Muscle layer of duodenum (tissue), 2 donors: ENCODE data around the gene ELP2.
"Not testable (repeated sequence)": the region's sequence is repeated elsewhere in the genome, so short reads cannot be mapped to it uniquely, and the experiment has no call there.

Experiments
- H3K27ac ChIP-seq: one replicate; pipeline ENCODE4 v1.7.0; 2013; ENCODE audit warnings: mild to moderate bottlenecking, low read length
- H3K27me3 ChIP-seq: one replicate; pipeline ENCODE4 v1.7.0; 2013; ENCODE audit warnings: low read depth, mild to moderate bottlenecking, control low read depth, low read length
- H3K36me3 ChIP-seq, 2 donors: one replicate each; pipeline ENCODE4 v1.7.0; 2013; ENCODE audit warnings: low read length in 2 of 2, control low read depth in 1 of 2, mild to moderate bottlenecking in 1 of 2; ENCODE audit not compliant: insufficient read depth in 2 of 2, control insufficient read depth in 1 of 2
- H3K4me1 ChIP-seq, 2 donors: one replicate each; pipeline ENCODE4 v1.7.0; 2013; ENCODE audit warnings: low read length in 2 of 2, mild to moderate bottlenecking in 2 of 2, control low read depth in 1 of 2, moderate library complexity in 1 of 2; ENCODE audit not compliant: insufficient read depth in 2 of 2, control insufficient read depth in 1 of 2
- H3K4me3 ChIP-seq, 2 donors: one replicate each; pipeline ENCODE4 v1.7.0; 2013; ENCODE audit warnings: low read length in 2 of 2, low read depth in 1 of 2, mild to moderate bottlenecking in 1 of 2
- H3K9me3 ChIP-seq, 2 donors: one replicate each; pipeline ENCODE4 v1.7.0; 2013; ENCODE audit warnings: low read length in 2 of 2, control low read depth in 1 of 2, mild to moderate bottlenecking in 1 of 2; ENCODE audit not compliant: control insufficient read depth in 1 of 2
- donor health status: healthy.

Gene ELP2, protein sequence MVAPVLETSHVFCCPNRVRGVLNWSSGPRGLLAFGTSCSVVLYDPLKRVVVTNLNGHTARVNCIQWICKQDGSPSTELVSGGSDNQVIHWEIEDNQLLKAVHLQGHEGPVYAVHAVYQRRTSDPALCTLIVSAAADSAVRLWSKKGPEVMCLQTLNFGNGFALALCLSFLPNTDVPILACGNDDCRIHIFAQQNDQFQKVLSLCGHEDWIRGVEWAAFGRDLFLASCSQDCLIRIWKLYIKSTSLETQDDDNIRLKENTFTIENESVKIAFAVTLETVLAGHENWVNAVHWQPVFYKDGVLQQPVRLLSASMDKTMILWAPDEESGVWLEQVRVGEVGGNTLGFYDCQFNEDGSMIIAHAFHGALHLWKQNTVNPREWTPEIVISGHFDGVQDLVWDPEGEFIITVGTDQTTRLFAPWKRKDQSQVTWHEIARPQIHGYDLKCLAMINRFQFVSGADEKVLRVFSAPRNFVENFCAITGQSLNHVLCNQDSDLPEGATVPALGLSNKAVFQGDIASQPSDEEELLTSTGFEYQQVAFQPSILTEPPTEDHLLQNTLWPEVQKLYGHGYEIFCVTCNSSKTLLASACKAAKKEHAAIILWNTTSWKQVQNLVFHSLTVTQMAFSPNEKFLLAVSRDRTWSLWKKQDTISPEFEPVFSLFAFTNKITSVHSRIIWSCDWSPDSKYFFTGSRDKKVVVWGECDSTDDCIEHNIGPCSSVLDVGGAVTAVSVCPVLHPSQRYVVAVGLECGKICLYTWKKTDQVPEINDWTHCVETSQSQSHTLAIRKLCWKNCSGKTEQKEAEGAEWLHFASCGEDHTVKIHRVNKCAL

DNA sequence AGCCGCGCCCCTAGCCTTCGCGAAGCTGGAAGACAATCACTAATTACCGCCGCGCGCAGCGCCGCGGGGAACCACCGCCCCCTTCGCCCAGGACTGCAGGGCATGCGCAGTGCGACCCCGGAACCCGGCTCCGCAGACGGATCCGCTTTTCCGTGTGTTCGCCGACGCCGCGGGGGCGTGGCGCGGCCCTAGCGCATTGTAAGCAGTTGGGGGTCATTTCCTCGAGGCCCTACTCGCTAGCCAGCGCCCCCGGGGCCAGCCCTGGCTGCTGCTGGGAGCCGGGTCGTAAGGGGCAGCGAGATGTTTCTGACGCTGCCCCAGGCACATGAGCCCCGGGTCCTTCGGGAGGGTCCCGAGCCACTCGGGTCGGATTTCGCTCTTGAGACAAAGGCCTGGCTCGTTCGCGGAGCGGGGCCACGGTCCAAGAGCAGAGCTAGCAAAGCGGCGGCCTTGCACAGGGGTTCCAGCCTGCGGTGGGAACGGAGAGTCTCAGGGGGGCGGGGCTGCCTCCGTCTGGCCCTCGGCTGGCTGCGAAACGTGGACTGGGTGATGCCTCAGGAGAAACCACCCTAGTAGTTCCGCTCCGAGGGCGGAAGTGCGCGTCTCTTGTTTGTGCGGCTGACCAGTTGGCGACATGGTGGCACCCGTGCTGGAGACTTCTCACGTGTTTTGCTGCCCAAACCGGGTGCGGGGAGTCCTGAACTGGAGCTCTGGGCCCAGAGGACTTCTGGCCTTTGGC is at the start of gene ELP2, which contains the start of gene SLC39A6:
TSS of gene ELP2 (plus strand) at position 600 of the 739 bp plus-strand sequence. CDS start at position 635, 35 bp downstream.
TSS of gene SLC39A6 (minus strand) at position 41 of the 739 bp plus-strand sequence. CDS start 2,333 bp downstream, outside the sequence.
- peak within 1 kb of the TSS; percentile 78 to 100 for H3K4me3 ChIP-seq
- peaks cover 18 to 31% of the 10 kb centered on the region in 2 donors for H3K4me1 ChIP-seq
- no peaks in the 10 kb centered on the region for H3K9me3 ChIP-seq
- H3K36me3 ChIP-seq = peaks cover 4 to 7% of the 10 kb centered on the region in 2 donors
- H3K27ac ChIP-seq = peak within 1 kb of the TSS; percentile 96
- no peaks in the 10 kb centered on the region for H3K27me3 ChIP-seq

DNA sequence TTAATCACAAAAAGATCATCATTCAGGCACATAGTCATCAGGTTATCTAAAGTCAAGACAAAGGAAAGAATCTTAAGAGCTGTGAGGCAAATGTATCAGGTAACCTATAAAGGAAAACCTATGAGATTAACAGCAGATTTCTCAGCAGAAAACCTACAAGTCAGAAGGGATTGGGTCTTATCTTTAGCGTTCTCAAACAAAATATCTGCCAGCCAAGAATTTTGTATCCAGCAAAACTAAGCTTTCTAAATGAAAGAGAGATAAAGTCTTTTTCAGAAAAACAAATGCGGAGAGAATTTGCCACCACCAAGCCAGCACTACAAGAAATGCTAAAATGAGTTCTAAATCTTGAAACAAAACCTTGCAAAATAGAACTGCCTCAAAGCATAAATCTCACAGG is 48.6 kb upstream of the ELP2 start:
- not testable (repeated sequence) for H3K4me1 ChIP-seq, H3K4me3 ChIP-seq, H3K27me3 ChIP-seq, H3K9me3 ChIP-seq, H3K36me3 ChIP-seq, H3K27ac ChIP-seq

GRCh38 chr18:36083729-36084128 is 46.0 kb upstream of the ELP2 start:
- Histone ChIP-seq H3K4me1 (no peaks in the 10 kb centered on the region), H3K9me3 (no peaks in the 10 kb centered on the region)

GRCh38 chr18:36085195-36085594 is 44.5 kb upstream of the ELP2 start:
- Histone ChIP-seq H3K9me3 (no peaks in the 10 kb centered on the region), H3K4me1 (no peaks in the 10 kb centered on the region), H3K27ac (no peak overlapping the region), H3K36me3 (no peaks in the 10 kb centered on the region), H3K27me3 (no peaks in the 10 kb centered on the region), H3K4me3 (no peak overlapping the region)

More at GRCh38 chr18:36083729-36084128, 46.0 kb upstream of the ELP2 start:
- Histone ChIP-seq H3K27ac (no peak overlapping the region), H3K27me3 (no peaks in the 10 kb centered on the region), H3K4me3 (no peak overlapping the region), H3K36me3 (no peaks in the 10 kb centered on the region)

DNA sequence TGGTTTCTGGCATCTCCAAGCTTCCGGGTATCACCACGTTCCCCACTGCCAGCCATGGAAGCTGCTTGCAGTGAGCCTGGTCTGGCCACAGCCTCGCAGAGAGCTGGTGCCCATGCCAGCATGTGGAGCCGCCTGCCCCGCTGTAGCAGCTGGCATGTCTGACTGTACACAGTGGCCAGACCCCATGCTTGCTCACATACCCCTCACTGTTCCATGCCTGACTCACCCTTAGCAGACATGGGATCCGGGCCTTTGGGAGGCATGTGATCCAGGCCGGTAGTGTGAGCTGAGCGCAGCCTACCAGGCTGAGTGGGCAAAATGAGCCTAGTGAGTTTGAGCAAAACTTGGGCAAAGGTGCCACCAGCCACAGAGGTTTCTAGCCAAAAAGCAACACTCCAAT is 43.5 kb upstream of the ELP2 start:
- H3K4me3 ChIP-seq = no peak overlapping the region
- H3K4me1 ChIP-seq = no peaks in the 10 kb centered on the region
- no peak overlapping the region for H3K27ac ChIP-seq
- H3K36me3 ChIP-seq = no peaks in the 10 kb centered on the region
- H3K9me3 ChIP-seq = no peaks in the 10 kb centered on the region
- H3K27me3 ChIP-seq = no peaks in the 10 kb centered on the region

- Histone ChIP-seq H3K4me3 (no peak overlapping the region), H3K9me3 (no peaks in the 10 kb centered on the region), H3K4me1 (no peaks in the 10 kb centered on the region), H3K27ac (no peak overlapping the region), H3K27me3 (no peaks in the 10 kb centered on the region), H3K36me3 (no peaks in the 10 kb centered on the region)
Measured at GRCh38 chr18:36088256-36088655, 41.4 kb upstream of the ELP2 start.

- Histone ChIP-seq H3K4me3 (no peak overlapping the region), H3K27me3 (no peaks in the 10 kb centered on the region), H3K27ac (no peak overlapping the region), H3K36me3 (no peaks in the 10 kb centered on the region), H3K9me3 (no peaks in the 10 kb centered on the region), H3K4me1 (no peaks in the 10 kb centered on the region)
Measured at GRCh38 chr18:36089001-36089400, 40.7 kb upstream of the ELP2 start.

DNA sequence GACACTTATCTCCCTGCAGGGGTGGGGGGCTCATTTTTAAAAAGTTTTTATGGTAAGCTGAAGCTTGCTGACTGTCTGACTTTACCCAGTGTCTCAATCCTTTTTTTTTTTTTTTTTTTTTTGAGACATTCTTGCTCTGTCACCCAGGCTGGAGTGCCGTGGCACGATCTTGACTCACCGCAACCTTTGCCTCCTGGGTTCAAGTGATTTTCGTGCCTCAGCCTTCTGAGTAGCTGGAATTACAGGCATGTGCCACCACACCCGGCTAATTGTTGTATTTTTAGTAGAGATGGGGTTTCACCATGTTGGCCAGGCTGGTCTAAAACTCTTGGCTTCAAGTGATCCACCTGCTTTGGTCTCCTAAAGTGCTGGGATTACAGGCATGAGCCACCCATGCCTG is 37.6 kb upstream of the ELP2 start:
- not testable (repeated sequence) for H3K27me3 ChIP-seq, H3K4me3 ChIP-seq, H3K9me3 ChIP-seq, H3K4me1 ChIP-seq, H3K27ac ChIP-seq, H3K36me3 ChIP-seq

- H3K27me3 ChIP-seq = no peaks in the 10 kb centered on the region
Measured at GRCh38 chr18:36094431-36094830, 35.3 kb upstream of the ELP2 start.

DNA sequence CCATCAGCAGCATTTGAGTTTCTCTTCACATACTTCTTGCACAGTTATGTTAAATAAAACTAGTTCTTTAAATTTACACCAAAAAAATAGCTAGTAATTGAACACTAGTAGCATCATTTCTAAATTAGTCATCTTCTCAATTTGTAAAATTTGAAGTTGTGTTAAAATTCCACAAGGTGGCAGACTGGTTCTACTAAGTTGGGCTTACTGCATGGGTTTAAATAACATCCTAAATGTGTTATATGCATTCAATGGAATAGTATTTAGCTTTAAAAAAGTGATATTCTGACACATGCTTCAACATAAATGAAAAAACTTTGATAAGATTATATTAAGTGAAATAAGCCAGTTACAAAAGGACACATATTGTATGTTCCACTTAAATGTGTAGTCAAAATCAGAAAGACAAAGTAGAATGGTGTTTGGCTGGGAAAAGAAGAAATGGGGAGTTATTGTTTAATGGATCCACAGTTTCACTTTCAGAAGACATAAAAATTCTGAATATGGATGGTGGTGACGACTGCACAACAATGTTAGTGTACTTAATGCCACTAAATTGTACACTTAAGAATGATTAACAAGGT is 33.7 kb upstream of the ELP2 start:
- no peaks in the 10 kb centered on the region for H3K9me3 ChIP-seq
- no peak overlapping the region for H3K27ac ChIP-seq
- no peaks in the 10 kb centered on the region for H3K4me1 ChIP-seq
- no peaks in the 10 kb centered on the region for H3K36me3 ChIP-seq
- no peaks in the 10 kb centered on the region for H3K27me3 ChIP-seq
- no peak overlapping the region for H3K4me3 ChIP-seq

More at GRCh38 chr18:36094431-36094830, 35.3 kb upstream of the ELP2 start:
- Histone ChIP-seq H3K36me3 (no peaks in the 10 kb centered on the region), H3K4me3 (no peak overlapping the region), H3K4me1 (no peaks in the 10 kb centered on the region), H3K27ac (no peak overlapping the region), H3K9me3 (no peaks in the 10 kb centered on the region)

GRCh38 chr18:36096955-36097354 is 32.7 kb upstream of the ELP2 start:
- H3K4me3 ChIP-seq = no peak overlapping the region
- no peaks in the 10 kb centered on the region for H3K36me3 ChIP-seq
- no peak overlapping the region for H3K27ac ChIP-seq
- no peaks in the 10 kb centered on the region for H3K9me3 ChIP-seq
- no peaks in the 10 kb centered on the region for H3K27me3 ChIP-seq
- no peaks in the 10 kb centered on the region for H3K4me1 ChIP-seq
